Measurements from ENCODE around the gene AXDND1. TPM values are rescaled to one million over a fixed set of nuclear protein-coding genes. Genes with fewer than 3 reads are reported as not detected.

Gene AXDND1
- total RNA-seq, 1 donor from 2014 or later, result 1.1 TPM

- Histone ChIP-seq H4K20me1 (ENCODE audit: insufficient read depth, low read length) (no peaks in the 10 kb centered on the region), H3K27me3 (ENCODE audit: insufficient read depth, low read length) (no peaks in the 10 kb centered on the region), H3K79me2 (ENCODE audit: insufficient read depth, low read length) (no peaks in the 10 kb centered on the region), H3K4me2 (ENCODE audit: low read length) (no peak overlapping the region), H3K36me3 (ENCODE audit: insufficient read depth, low read length) (no peaks in the 10 kb centered on the region), H2AFZ (ENCODE audit: low read depth, low read length) (no peak overlapping the region), H3K27ac (ENCODE audit: low read depth, low read length) (no peak overlapping the region), H3K9ac (ENCODE audit: low read length) (no peak overlapping the region), H3K9me3 (ENCODE audit: insufficient read depth, low read depth, low read length) (no peaks in the 10 kb centered on the region), H3K4me3 (ENCODE audit: insufficient read depth, low read depth, low read length) (no peak overlapping the region), H3K4me1 (ENCODE audit: insufficient read depth, low read length) (no peaks in the 10 kb centered on the region)
- DNase-seq (ENCODE audit: low read depth), result no peak
- Mint-ChIP-seq H3K27me3 (ENCODE audit: low read depth, unreplicated experiment) (peaks cover 10% of the 10 kb centered on the region), H3K9me3 (ENCODE audit: unreplicated experiment) (peaks cover 11% of the 10 kb centered on the region), H3K4me1 (ENCODE audit: low read depth, unreplicated experiment) (no peaks in the 10 kb centered on the region), H3K27ac (ENCODE audit: unreplicated experiment) (no peak overlapping the region), H3K4me3 (ENCODE audit: unreplicated experiment) (no peak overlapping the region), H3K36me3 (ENCODE audit: low read depth, unreplicated experiment) (no peaks in the 10 kb centered on the region)
- TF ChIP-seq, protein P1, sequence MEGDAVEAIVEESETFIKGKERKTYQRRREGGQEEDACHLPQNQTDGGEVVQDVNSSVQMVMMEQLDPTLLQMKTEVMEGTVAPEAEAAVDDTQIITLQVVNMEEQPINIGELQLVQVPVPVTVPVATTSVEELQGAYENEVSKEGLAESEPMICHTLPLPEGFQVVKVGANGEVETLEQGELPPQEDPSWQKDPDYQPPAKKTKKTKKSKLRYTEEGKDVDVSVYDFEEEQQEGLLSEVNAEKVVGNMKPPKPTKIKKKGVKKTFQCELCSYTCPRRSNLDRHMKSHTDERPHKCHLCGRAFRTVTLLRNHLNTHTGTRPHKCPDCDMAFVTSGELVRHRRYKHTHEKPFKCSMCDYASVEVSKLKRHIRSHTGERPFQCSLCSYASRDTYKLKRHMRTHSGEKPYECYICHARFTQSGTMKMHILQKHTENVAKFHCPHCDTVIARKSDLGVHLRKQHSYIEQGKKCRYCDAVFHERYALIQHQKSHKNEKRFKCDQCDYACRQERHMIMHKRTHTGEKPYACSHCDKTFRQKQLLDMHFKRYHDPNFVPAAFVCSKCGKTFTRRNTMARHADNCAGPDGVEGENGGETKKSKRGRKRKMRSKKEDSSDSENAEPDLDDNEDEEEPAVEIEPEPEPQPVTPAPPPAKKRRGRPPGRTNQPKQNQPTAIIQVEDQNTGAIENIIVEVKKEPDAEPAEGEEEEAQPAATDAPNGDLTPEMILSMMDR (IDR thresholded peaks at IDR 0.05; ENCODE audit: insufficient read depth, low read depth, low read length), result no peak
- no peak for TF ChIP-seq EZH2 (IDR thresholded peaks at IDR 0.05; ENCODE audit: insufficient read depth, low read length)
- no peak for FAIRE-seq
Measured at GRCh38 chr1:179530352-179530751, 164.6 kb downstream of the AXDND1 start.

DNA sequence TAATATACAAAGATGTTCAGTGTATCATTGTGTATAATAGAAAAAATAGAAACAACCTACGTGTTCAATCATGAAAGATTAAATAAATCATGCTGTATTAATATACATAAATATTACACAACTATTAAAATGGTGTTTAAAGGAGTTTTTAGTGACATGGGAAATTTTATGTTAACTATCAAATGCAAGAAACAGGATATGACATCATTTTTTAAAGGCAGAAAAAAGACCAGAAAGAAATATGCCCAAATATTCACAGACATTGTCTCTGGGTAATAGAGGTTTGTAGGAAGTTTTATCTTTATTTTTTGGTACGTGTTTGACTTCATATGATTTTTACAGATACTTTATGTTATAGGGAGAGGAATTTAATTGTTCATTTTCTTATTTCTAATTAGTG, 176.0 kb downstream of the AXDND1 start:
- Mint-ChIP-seq H3K9me3 (ENCODE audit: unreplicated experiment) (peaks cover 15% of the 10 kb centered on the region), H3K4me1 (ENCODE audit: low read depth, unreplicated experiment) (peaks cover under 1% of the 10 kb centered on the region), H3K36me3 (ENCODE audit: low read depth, unreplicated experiment) (peaks cover 2% of the 10 kb centered on the region), H3K27ac (ENCODE audit: unreplicated experiment) (no peak overlapping the region), H3K4me3 (ENCODE audit: unreplicated experiment) (no peak overlapping the region), H3K27me3 (ENCODE audit: low read depth, unreplicated experiment) (peaks cover 6% of the 10 kb centered on the region)
- no peak overlapping the region for H3K27ac ChIP-seq (ENCODE audit: low read depth, low read length)
- H3K9ac ChIP-seq (ENCODE audit: low read length), result no peak overlapping the region
- no peak for DNase-seq (ENCODE audit: low read depth)
- H3K4me3 ChIP-seq (ENCODE audit: insufficient read depth, low read depth, low read length), result no peak overlapping the region
- no peak for FAIRE-seq
- H3K27me3 ChIP-seq (ENCODE audit: insufficient read depth, low read length), result no peaks in the 10 kb centered on the region
- H3K36me3 ChIP-seq (ENCODE audit: insufficient read depth, low read length), result no peaks in the 10 kb centered on the region
- no peaks in the 10 kb centered on the region for H3K4me1 ChIP-seq (ENCODE audit: insufficient read depth, low read length)
- H3K79me2 ChIP-seq (ENCODE audit: insufficient read depth, low read length), result no peaks in the 10 kb centered on the region
- no peak overlapping the region for H3K4me2 ChIP-seq (ENCODE audit: low read length)
- TF ChIP-seq, protein P1 (IDR thresholded peaks at IDR 0.05; ENCODE audit: insufficient read depth, low read depth, low read length), result no peak
- TF ChIP-seq EZH2 (IDR thresholded peaks at IDR 0.05; ENCODE audit: insufficient read depth, low read length), result no peak
- no peaks in the 10 kb centered on the region for H3K9me3 ChIP-seq (ENCODE audit: insufficient read depth, low read depth, low read length)
- no peak overlapping the region for H2AFZ ChIP-seq (ENCODE audit: low read depth, low read length)
- no peaks in the 10 kb centered on the region for H4K20me1 ChIP-seq (ENCODE audit: insufficient read depth, low read length)

GRCh38 chr1:179545321-179545720, 179.6 kb downstream of the AXDND1 start:
- Histone ChIP-seq H3K4me2 (ENCODE audit: low read length) (no peak overlapping the region), H3K79me2 (ENCODE audit: insufficient read depth, low read length) (no peaks in the 10 kb centered on the region), H3K4me3 (ENCODE audit: insufficient read depth, low read depth, low read length) (no peak overlapping the region), H3K27me3 (ENCODE audit: insufficient read depth, low read length) (no peaks in the 10 kb centered on the region), H3K36me3 (ENCODE audit: insufficient read depth, low read length) (no peaks in the 10 kb centered on the region), H4K20me1 (ENCODE audit: insufficient read depth, low read length) (no peaks in the 10 kb centered on the region), H3K4me1 (ENCODE audit: insufficient read depth, low read length) (no peaks in the 10 kb centered on the region), H3K9me3 (ENCODE audit: insufficient read depth, low read depth, low read length) (no peaks in the 10 kb centered on the region), H3K27ac (ENCODE audit: low read depth, low read length) (no peak overlapping the region), H2AFZ (ENCODE audit: low read depth, low read length) (no peak overlapping the region), H3K9ac (ENCODE audit: low read length) (no peak overlapping the region)
- Mint-ChIP-seq H3K27me3 (ENCODE audit: low read depth, unreplicated experiment) (peaks cover 6% of the 10 kb centered on the region), H3K36me3 (ENCODE audit: low read depth, unreplicated experiment) (peaks cover 2% of the 10 kb centered on the region), H3K9me3 (ENCODE audit: unreplicated experiment) (peaks cover 4% of the 10 kb centered on the region), H3K4me1 (ENCODE audit: low read depth, unreplicated experiment) (peaks cover 3% of the 10 kb centered on the region), H3K27ac (ENCODE audit: unreplicated experiment) (no peak overlapping the region), H3K4me3 (ENCODE audit: unreplicated experiment) (no peak overlapping the region)
- no peak for DNase-seq (ENCODE audit: low read depth)
- TF ChIP-seq, protein P1 (IDR thresholded peaks at IDR 0.05; ENCODE audit: insufficient read depth, low read depth, low read length), result no peak
- TF ChIP-seq EZH2 (IDR thresholded peaks at IDR 0.05; ENCODE audit: insufficient read depth, low read length), result no peak
- no peak for FAIRE-seq

All from astrocyte (in vitro differentiated cells and primary cell).